H9 (cell line): ENCODE data around the gene AKAP5. TPM values are rescaled to one million over a fixed set of nuclear protein-coding genes. Genes with fewer than 3 reads are reported as not detected.
A peak's percentile ranks its signal among the peaks of the same experiment; 100 is the strongest.

ENCODE experiments used
- DNase-seq: peaks from one replicate; pipeline ENCODE4 v3.0.0-alpha.2; 2017
- H2AFZ ChIP-seq: one replicate; pipeline ENCODE4 v1.6.1; 2013; ENCODE audit warnings: mild to moderate bottlenecking, low read length, control low read depth, moderate library complexity
- H2AK5ac ChIP-seq: 2 replicates; pipeline ENCODE4 v1.6.1; 2013; ENCODE audit warnings: low read length, control low read depth, mixed read lengths; ENCODE audit not compliant: insufficient read length
- H2BK120ac ChIP-seq: one replicate; pipeline ENCODE4 v1.6.1; 2013; ENCODE audit warnings: low read depth, mild to moderate bottlenecking, low read length, control low read depth, inconsistent platforms; ENCODE audit not compliant: poor library complexity, severe bottlenecking
- H2BK12ac ChIP-seq: 2 replicates; pipeline ENCODE4 v1.6.1; 2013; ENCODE audit warnings: low read length, control low read depth, mixed read lengths, low read depth; ENCODE audit not compliant: insufficient read length
- H2BK15ac ChIP-seq: 2 replicates; pipeline ENCODE4 v1.6.1; 2013; ENCODE audit warnings: low read depth, low read length, control low read depth
- H2BK20ac ChIP-seq: one replicate; pipeline ENCODE4 v1.6.1; 2013; ENCODE audit warnings: low read depth, mild to moderate bottlenecking, low read length, control low read depth, inconsistent platforms; ENCODE audit not compliant: poor library complexity, severe bottlenecking
- H2BK5ac ChIP-seq: 2 replicates; pipeline ENCODE4 v1.6.1; 2013; ENCODE audit warnings: low read length, control low read depth, mixed read lengths; ENCODE audit not compliant: insufficient read length
- H3K14ac ChIP-seq: 2 replicates; pipeline ENCODE4 v1.6.1; 2013; ENCODE audit warnings: low read length, control low read depth; ENCODE audit not compliant: insufficient read depth
- H3K18ac ChIP-seq: 2 replicates; pipeline ENCODE4 v1.6.1; 2013; ENCODE audit warnings: low read depth, mild to moderate bottlenecking, mixed read lengths, low read length, control low read depth; ENCODE audit not compliant: insufficient read length
- H3K23ac ChIP-seq: 2 replicates; pipeline ENCODE4 v1.6.1; 2013; ENCODE audit warnings: low read length, control low read depth, mixed read lengths, low read depth; ENCODE audit not compliant: insufficient read length
- H3K23me2 ChIP-seq: 2 replicates; pipeline ENCODE4 v1.6.1; 2013; ENCODE audit warnings: low read depth, mild to moderate bottlenecking, mixed read lengths, low read length, control low read depth; ENCODE audit not compliant: insufficient read length, poor library complexity, severe bottlenecking
- H3K27ac ChIP-seq: 2 replicates; pipeline ENCODE4 v1.5.1; 2013; ENCODE audit warnings: low read length, control low read depth, mixed read lengths, low read depth; ENCODE audit not compliant: insufficient read length
- H3K27me3 ChIP-seq: 2 replicates; pipeline ENCODE4 v1.6.1; 2013; ENCODE audit warnings: low read length, control low read depth, inconsistent platforms; ENCODE audit not compliant: insufficient read depth
- H3K4ac ChIP-seq: 2 replicates; pipeline ENCODE4 v1.6.1; 2013; ENCODE audit warnings: low read depth, mild to moderate bottlenecking, control low read depth, inconsistent platforms, low read length, moderate library complexity
- H3K4me1 ChIP-seq: 2 replicates; pipeline ENCODE4 v1.6.1; 2013; ENCODE audit warnings: low read length, control low read depth, inconsistent platforms; ENCODE audit not compliant: insufficient read depth
- H3K4me2 ChIP-seq: 2 replicates; pipeline ENCODE4 v1.6.1; 2013; ENCODE audit warnings: low read length, control low read depth, mixed read lengths; ENCODE audit not compliant: insufficient read length, insufficient read depth
- H3K56ac ChIP-seq: 2 replicates; pipeline ENCODE4 v1.6.1; 2013; ENCODE audit warnings: low read depth, mild to moderate bottlenecking, mixed read lengths, low read length, control low read depth; ENCODE audit not compliant: insufficient read length
- H3K79me1 ChIP-seq: 2 replicates; pipeline ENCODE4 v1.6.1; 2013; ENCODE audit warnings: low read depth, mild to moderate bottlenecking, moderate library complexity, low read length, control low read depth, inconsistent platforms; ENCODE audit not compliant: insufficient read depth, poor library complexity, severe bottlenecking
- H3K79me2 ChIP-seq: 2 replicates; pipeline ENCODE4 v1.6.1; 2013; ENCODE audit warnings: low read length, control low read depth, inconsistent platforms; ENCODE audit not compliant: insufficient read depth
- H3K9ac ChIP-seq: 2 replicates; pipeline ENCODE4 v1.6.1; 2013; ENCODE audit warnings: low read length, control low read depth, mixed read lengths; ENCODE audit not compliant: insufficient read length; ENCODE audit errors: extremely low read depth
- H3K9me3 ChIP-seq: one replicate; pipeline ENCODE4 v1.6.1; 2013; ENCODE audit warnings: low read depth, low read length, inconsistent platforms; ENCODE audit not compliant: control insufficient read depth
- H3T11ph ChIP-seq: one replicate; pipeline ENCODE4 v1.6.1; 2013; ENCODE audit warnings: mild to moderate bottlenecking, low read length, control low read depth, inconsistent platforms
- H4K20me1 ChIP-seq: one replicate; pipeline ENCODE4 v1.6.1; 2013; ENCODE audit not compliant: control insufficient read depth, insufficient read length, insufficient read depth
- H4K5ac ChIP-seq: 2 replicates; pipeline ENCODE4 v1.6.1; 2013; ENCODE audit warnings: low read depth, mild to moderate bottlenecking, mixed read lengths, low read length, control low read depth; ENCODE audit not compliant: insufficient read length
- H4K8ac ChIP-seq: replicated peaks from 2 replicates; pipeline ENCODE4 v1.6.1; 2013; ENCODE audit warnings: low read length, control low read depth, mixed read lengths, low read depth; ENCODE audit not compliant: insufficient read length
- H4K91ac ChIP-seq: 2 replicates; pipeline ENCODE4 v1.6.1; 2013; ENCODE audit warnings: low read depth, mild to moderate bottlenecking, moderate library complexity, mixed read lengths, low read length, control low read depth; ENCODE audit not compliant: insufficient read length
- H3K27ac Mint-ChIP-seq, 3 experiments: 2 replicates in 2 of 3; 3 replicates in 1 of 3; pipeline ENCODE4 v1.8.0; 2020 to 2021; ENCODE audit warnings: mixed read lengths in 3 of 3, mild to moderate bottlenecking in 1 of 3, moderate library complexity in 1 of 3
- H3K27me3 Mint-ChIP-seq: 2 replicates; pipeline ENCODE4 v1.8.0; 2021; ENCODE audit warnings: low read depth, mild to moderate bottlenecking, moderate library complexity, mixed read lengths
- H3K36me3 Mint-ChIP-seq, 3 experiments: 2 replicates in 2 of 3; 3 replicates in 1 of 3; pipeline ENCODE4 v1.8.0; 2020 to 2021; ENCODE audit warnings: low read depth in 3 of 3, mixed read lengths in 3 of 3; ENCODE audit not compliant: insufficient read depth in 1 of 3
- H3K4me1 Mint-ChIP-seq, 2 experiments: 2 replicates each; pipeline ENCODE4 v1.8.0; 2020; ENCODE audit warnings: mixed read lengths in 2 of 2
- H3K4me3 Mint-ChIP-seq, 2 experiments: 2 replicates in 1 of 2; 3 replicates in 1 of 2; pipeline ENCODE4 v1.8.0; 2020 to 2021; ENCODE audit warnings: mild to moderate bottlenecking in 2 of 2, mixed read lengths in 2 of 2, moderate library complexity in 1 of 2
- H3K9me3 Mint-ChIP-seq, 2 experiments: 2 replicates in 1 of 2; 3 replicates in 1 of 2; pipeline ENCODE4 v1.8.0; 2020; ENCODE audit warnings: mild to moderate bottlenecking in 2 of 2, mixed read lengths in 2 of 2, moderate library complexity in 1 of 2
- WGBS: extraction: QIAGEN DNeasy Blood & Tissue Kit; methylation state at CpG from one replicate; pipeline ENCODE4 v1.1.7; 2013; ENCODE audit warnings: missing lambda C conversion rate, low lambda C conversion rate, mixed read lengths; ENCODE audit not compliant: insufficient read length; ENCODE audit errors: extremely low coverage; 5-methylcytosine and 5-hydroxymethylcytosine counted together
- total RNA-seq: library from RNA; stranded (reverse); gene quantifications from 2 replicates; pipeline ENCODE4 v1.2.1, GENCODE V29; 2021
- TF ChIP-seq, protein P1 (sequence below): fragments of 200-600 bp; sonication (generic); conservative IDR thresholded peaks from 3 replicates; pipeline ENCODE4 v1.8.0; 2021; ENCODE audit warnings: antibody characterized with exemption, mild to moderate bottlenecking

The AKAP5 gene
- total RNA-seq, 1 experiment from 2014 or later = 2.5 TPM

GRCh38 chr14:64501411-64502171 lies 36.3 kb downstream of the AKAP5 start:
- Mint-ChIP-seq H3K27ac (no peak overlapping the region; a peak in 1 of 7 replicates), H3K4me3 (peak overlapping the region; percentile 10 to 44; a peak in 2 of 5 replicates), H3K4me1 (peaks cover 27% of the 10 kb centered on the region in 2 experiments), H3K9me3 (no peaks in the 10 kb centered on the region), H3K27me3 (no peaks in the 10 kb centered on the region), H3K36me3 (peaks cover 7 to 19% (median 14%) of the 10 kb centered on the region in 3 experiments; a peak in 6 of 7 replicates)
- Histone ChIP-seq H3K79me1 (no peaks in the 10 kb centered on the region), H2BK120ac (no peak overlapping the region), H3K4me2 (no peak overlapping the region), H3K79me2 (peaks cover 13% of the 10 kb centered on the region; the same call in 1 of the 2 replicates), H2BK15ac (no peak overlapping the region), H3K27ac (no peak overlapping the region), H3K4me1 (no peaks in the 10 kb centered on the region; the same call in 1 of the 2 replicates), H4K8ac (no peak overlapping the region), H3K9me3 (no peaks in the 10 kb centered on the region), H4K91ac (no peak overlapping the region), H3K9ac (no peak overlapping the region), H4K5ac (no peak overlapping the region), H3K18ac (no peak overlapping the region), H3K27me3 (no peaks in the 10 kb centered on the region), H4K20me1 (no peaks in the 10 kb centered on the region), H2AK5ac (no peak overlapping the region), H3K14ac (no peak overlapping the region), H2AFZ (no peak overlapping the region), H2BK12ac (no peak overlapping the region), H3T11ph (no peak overlapping the region), H3K56ac (no peak overlapping the region), H3K23me2 (peaks cover 15% of the 10 kb centered on the region), H2BK5ac (no peak overlapping the region), H3K23ac (no peak overlapping the region), H2BK20ac (no peak overlapping the region), H3K4ac (no peak overlapping the region)
- WGBS = no CpG with 5 or more reads among the region's 8 CpGs
- no peak for DNase-seq
- TF ChIP-seq, protein P1, sequence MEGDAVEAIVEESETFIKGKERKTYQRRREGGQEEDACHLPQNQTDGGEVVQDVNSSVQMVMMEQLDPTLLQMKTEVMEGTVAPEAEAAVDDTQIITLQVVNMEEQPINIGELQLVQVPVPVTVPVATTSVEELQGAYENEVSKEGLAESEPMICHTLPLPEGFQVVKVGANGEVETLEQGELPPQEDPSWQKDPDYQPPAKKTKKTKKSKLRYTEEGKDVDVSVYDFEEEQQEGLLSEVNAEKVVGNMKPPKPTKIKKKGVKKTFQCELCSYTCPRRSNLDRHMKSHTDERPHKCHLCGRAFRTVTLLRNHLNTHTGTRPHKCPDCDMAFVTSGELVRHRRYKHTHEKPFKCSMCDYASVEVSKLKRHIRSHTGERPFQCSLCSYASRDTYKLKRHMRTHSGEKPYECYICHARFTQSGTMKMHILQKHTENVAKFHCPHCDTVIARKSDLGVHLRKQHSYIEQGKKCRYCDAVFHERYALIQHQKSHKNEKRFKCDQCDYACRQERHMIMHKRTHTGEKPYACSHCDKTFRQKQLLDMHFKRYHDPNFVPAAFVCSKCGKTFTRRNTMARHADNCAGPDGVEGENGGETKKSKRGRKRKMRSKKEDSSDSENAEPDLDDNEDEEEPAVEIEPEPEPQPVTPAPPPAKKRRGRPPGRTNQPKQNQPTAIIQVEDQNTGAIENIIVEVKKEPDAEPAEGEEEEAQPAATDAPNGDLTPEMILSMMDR = no peak
